ENCODE results near the gene NOS1AP.

GRCh38 chr1:162389971-162390370 is 320.5 kb downstream of the NOS1AP start:
- TF ChIP-seq POLR2AphosphoS5 (IDR thresholded peaks at IDR 0.05; ENCODE audit: low read depth, low read length) = no peak
- TF ChIP-seq CTCF (IDR thresholded peaks at IDR 0.05) = no peak
- no peak for TF ChIP-seq EZH2phosphoT487 (IDR thresholded peaks at IDR 0.05; ENCODE audit: borderline replicate concordance, low read depth)
- TF ChIP-seq GABPA (IDR thresholded peaks at IDR 0.05; ENCODE audit: low read depth) = no peak
- TF ChIP-seq ELF1 (IDR thresholded peaks at IDR 0.05) = no peak
- no peak for TF ChIP-seq REST (IDR thresholded peaks at IDR 0.05; ENCODE audit: low read depth, low read length)
- no peak for TF ChIP-seq RXRA (IDR thresholded peaks at IDR 0.05; ENCODE audit: borderline replicate concordance, low read depth)
- TF ChIP-seq RAD21 (IDR thresholded peaks at IDR 0.05; ENCODE audit: low read length) = no peak
- TF ChIP-seq TEAD4 (IDR thresholded peaks at IDR 0.05; ENCODE audit: borderline replicate concordance, insufficient read depth) = no peak
- no peak for TF ChIP-seq USF2 (IDR thresholded peaks at IDR 0.05; ENCODE audit: borderline replicate concordance, low read depth, low read length)
- no peak for TF ChIP-seq TCF12 (IDR thresholded peaks at IDR 0.05)

Data from SK-N-SH (cell line).